Measurements from ENCODE around the gene KIF21B.

Gene KIF21B

DNA sequence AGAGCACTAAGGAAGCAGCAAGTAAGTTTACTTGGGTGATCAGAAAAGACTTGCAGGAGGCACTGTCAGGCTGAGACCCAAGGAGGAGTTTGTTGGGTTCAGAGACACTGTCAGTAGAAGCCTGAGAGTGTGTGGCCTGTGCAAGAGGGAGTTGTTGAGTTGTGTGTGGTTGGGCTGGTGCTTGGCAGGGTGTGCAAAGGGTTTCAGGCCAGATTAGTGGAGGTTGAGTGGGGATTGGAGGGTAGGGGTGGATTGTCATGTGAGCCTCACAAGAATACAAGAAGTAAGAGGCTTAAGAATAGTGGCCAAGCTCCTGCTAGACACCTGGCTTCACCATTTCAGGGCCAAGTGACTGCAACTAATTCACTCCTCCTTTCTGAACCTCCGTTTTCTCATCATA is 8.9 kb upstream of the KIF21B start:
- POLR2A ChIA-PET, result no interaction called here
- TF ChIP-seq, protein P1, sequence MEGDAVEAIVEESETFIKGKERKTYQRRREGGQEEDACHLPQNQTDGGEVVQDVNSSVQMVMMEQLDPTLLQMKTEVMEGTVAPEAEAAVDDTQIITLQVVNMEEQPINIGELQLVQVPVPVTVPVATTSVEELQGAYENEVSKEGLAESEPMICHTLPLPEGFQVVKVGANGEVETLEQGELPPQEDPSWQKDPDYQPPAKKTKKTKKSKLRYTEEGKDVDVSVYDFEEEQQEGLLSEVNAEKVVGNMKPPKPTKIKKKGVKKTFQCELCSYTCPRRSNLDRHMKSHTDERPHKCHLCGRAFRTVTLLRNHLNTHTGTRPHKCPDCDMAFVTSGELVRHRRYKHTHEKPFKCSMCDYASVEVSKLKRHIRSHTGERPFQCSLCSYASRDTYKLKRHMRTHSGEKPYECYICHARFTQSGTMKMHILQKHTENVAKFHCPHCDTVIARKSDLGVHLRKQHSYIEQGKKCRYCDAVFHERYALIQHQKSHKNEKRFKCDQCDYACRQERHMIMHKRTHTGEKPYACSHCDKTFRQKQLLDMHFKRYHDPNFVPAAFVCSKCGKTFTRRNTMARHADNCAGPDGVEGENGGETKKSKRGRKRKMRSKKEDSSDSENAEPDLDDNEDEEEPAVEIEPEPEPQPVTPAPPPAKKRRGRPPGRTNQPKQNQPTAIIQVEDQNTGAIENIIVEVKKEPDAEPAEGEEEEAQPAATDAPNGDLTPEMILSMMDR (IDR thresholded peaks at IDR 0.05; ENCODE audit: control extremely low read depth, extremely low read depth, low read depth, missing control alignments), result no peak
- no peak for DNase-seq (ENCODE audit: extremely low spot score)
- CTCF ChIA-PET, result interaction anchor here (11.2 kb wide), 1 partner anchor 11 kb away, joined by 182 read pairs; the partner anchor contains the start of gene KIF21B

DNA sequence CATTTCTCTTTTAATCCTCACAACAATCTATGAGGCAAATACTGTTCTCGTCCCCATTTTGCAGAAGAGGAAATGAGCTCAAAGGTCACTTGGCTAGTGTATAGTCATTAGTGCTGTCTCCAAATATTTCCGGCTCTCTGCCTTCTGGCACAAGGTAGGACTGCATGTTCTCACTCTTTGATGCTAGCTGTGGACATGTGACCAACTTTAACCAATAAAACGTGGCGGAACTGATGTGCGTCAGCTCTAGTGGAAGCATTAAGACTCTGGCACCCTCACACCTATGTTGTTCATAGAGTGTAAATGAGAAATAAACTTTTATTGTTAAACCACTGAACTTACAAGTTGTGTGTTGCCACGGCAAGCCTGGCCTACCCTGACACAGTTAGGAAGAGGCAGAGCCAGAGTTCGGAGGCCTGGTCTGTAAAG is 5.0 kb upstream of the KIF21B start:
- TF ChIP-seq, protein P1 (IDR thresholded peaks at IDR 0.05; ENCODE audit: control extremely low read depth, extremely low read depth, low read depth, missing control alignments), result no peak
- DNase-seq (ENCODE audit: extremely low spot score), result no peak
- CTCF ChIA-PET, result interaction anchor here (1.2 to 14.7 kb wide), 5 partner anchors 16 to 57 kb away, joined by 3 to 165 read pairs (median 4); no protein-coding TSS in a partner anchor
- POLR2A ChIA-PET, result no interaction called here

DNA sequence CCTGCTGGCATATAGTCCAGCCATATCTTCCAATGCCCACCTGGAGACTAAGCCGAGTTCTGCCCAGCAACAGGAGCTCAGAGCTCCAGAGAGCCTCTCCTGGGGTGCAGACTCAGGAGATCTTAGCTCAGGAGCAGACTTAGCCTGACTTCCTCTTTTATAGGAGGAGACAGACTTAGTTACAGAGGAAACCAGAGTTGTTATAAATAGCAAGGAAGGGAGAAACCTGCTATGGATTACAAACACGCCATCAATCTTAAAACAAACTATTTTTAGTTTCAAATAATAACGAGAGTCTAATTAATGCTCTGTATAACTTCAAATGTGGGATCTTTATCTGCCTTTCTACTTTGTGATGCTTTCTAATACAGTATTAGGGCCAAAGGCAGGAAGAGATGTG is 3.3 kb upstream of the KIF21B start:
- POLR2A ChIA-PET, result no interaction called here
- CTCF ChIA-PET, result interaction anchor here (0.9 to 14.7 kb wide), 16 partner anchors 9 to 234 kb away, joined by 3 to 182 read pairs (median 5); no protein-coding TSS in a partner anchor
- no peak for DNase-seq (ENCODE audit: extremely low spot score)
- TF ChIP-seq, protein P1 (IDR thresholded peaks at IDR 0.05; ENCODE audit: control extremely low read depth, extremely low read depth, low read depth, missing control alignments), result no peak

DNA sequence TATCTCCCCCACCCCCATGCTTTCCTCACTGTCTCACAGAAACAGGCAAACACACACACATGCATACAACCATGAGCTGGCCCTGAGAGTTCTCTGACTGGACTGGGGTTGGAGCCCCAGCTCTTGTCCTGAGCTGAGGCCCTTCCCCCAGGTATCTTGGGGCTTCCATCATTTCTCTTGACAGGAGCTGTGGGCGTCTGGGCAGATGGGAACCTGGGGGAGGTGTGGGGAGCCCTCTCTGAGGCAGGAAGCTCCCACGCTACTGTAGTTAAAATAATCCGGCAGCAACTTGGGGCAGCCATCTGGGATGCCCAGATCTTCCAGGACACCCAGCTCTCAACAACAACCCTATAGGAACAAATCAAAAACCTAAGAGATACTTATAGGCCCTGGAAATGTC is 2.7 kb upstream of the KIF21B start:
- POLR2A ChIA-PET, result no interaction called here
- DNase-seq (ENCODE audit: extremely low spot score), result no peak
- TF ChIP-seq, protein P1 (IDR thresholded peaks at IDR 0.05; ENCODE audit: control extremely low read depth, extremely low read depth, low read depth, missing control alignments), result no peak
- CTCF ChIA-PET, result interaction anchor here (0.8 to 14.7 kb wide), 22 partner anchors 8 to 234 kb away, joined by 3 to 182 read pairs (median 4); no protein-coding TSS in a partner anchor

DNA sequence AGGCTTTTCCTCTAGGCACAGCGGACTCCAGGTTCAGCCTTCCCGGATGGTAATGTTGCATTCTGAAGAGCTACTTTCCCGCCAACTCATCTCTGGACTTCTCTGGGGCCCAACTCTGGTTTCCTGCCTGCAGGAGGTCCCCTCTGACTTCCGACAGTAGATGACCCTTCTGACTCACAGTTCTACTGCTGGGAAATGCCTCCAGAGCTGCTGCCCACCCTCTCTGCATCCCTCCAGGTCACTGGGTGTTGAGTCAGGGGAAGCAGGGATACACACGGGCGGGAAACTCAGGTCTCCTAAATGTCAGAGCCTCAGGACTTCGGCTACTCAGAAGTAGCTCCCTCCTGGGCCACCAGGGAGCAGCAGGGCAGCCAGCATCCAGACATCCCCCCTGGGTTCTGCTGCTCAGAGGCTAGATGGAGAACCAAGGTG is 2.1 kb upstream of the KIF21B start:
- ChIA-PET CTCF (interaction anchor here (0.7 to 14.7 kb wide), 22 partner anchors 7 to 158 kb away, joined by 3 to 182 read pairs (median 4); no protein-coding TSS in a partner anchor), POLR2A (no interaction called here)
- TF ChIP-seq, protein P1 (IDR thresholded peaks at IDR 0.05; ENCODE audit: control extremely low read depth, extremely low read depth, low read depth, missing control alignments), result peak; percentile 43
- peak; percentile 47 for DNase-seq (ENCODE audit: extremely low spot score)

DNA sequence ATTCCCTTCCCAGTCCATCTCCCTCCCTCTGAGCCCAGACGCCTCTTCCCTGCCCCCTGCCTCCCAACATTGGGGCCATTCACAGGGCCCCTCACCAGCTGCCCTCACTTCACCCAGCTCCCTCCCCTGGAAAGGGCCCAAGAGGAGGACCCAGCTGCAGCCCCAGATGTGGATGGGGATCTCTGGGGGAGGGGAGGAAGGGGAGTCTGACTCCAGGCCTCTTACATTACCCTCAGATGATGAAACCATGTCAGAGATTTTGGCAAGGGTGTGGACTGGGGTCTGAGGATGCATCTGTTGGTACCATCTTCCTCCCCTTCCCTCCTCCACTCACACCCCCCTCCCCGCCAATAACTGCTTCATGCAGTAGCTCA is 1.1 kb upstream of the KIF21B start:
- no peak for DNase-seq (ENCODE audit: extremely low spot score)
- ChIA-PET CTCF (interaction anchor here (1.0 to 14.7 kb wide), 9 partner anchors 9 to 402 kb away, joined by 3 to 182 read pairs (median 14); no protein-coding TSS in a partner anchor), POLR2A (no interaction called here)
- TF ChIP-seq, protein P1 (IDR thresholded peaks at IDR 0.05; ENCODE audit: control extremely low read depth, extremely low read depth, low read depth, missing control alignments), result no peak

Data from GM10248 (cell line).